Hepatocyte (in vitro differentiated cells): Measurements from ENCODE around the gene PPP1R14D. TPM values are rescaled to one million over a fixed set of nuclear protein-coding genes. Genes with fewer than 3 reads are reported as not detected.

ENCODE experiments used
- DNase-seq: peaks from one replicate; pipeline ENCODE4 v3.0.0-alpha.2; 2016; ENCODE audit warnings: low spot score
- H2AFZ ChIP-seq: fragments of 200-600 bp; sonication (generic); 2 replicates; pipeline ENCODE4 v1.6.0; 2016; ENCODE audit warnings: antibody characterized with exemption, mild to moderate bottlenecking
- H3K27ac ChIP-seq: fragments of 200-600 bp; sonication (generic); 2 replicates; pipeline ENCODE4 v1.5.1; 2016; ENCODE audit warnings: mild to moderate bottlenecking
- H3K27me3 ChIP-seq: fragments of 200-600 bp; sonication (generic); 2 replicates; pipeline ENCODE4 v1.6.1; 2016
- H3K36me3 ChIP-seq: fragments of 200-600 bp; sonication (generic); replicated peaks from 2 replicates; pipeline ENCODE4 v1.5.1; 2016; ENCODE audit warnings: low read depth; ENCODE audit not compliant: insufficient read depth
- H3K4me1 ChIP-seq: fragments of 200-600 bp; sonication (generic); 2 replicates; pipeline ENCODE4 v1.5.1; 2016; ENCODE audit warnings: mild to moderate bottlenecking, moderate library complexity; ENCODE audit not compliant: insufficient read depth
- H3K4me2 ChIP-seq: fragments of 200-600 bp; sonication (generic); 2 replicates; pipeline ENCODE4 v1.6.0; 2016
- H3K4me3 ChIP-seq: fragments of 200-600 bp; sonication (generic); 2 replicates; pipeline ENCODE4 v1.5.1; 2016; ENCODE audit warnings: mild to moderate bottlenecking
- H3K79me2 ChIP-seq: fragments of 200-600 bp; sonication (generic); 2 replicates; pipeline ENCODE4 v1.6.0; 2017; ENCODE audit warnings: mild to moderate bottlenecking
- H3K9me2 ChIP-seq: fragments of 200-600 bp; sonication (generic); replicated peaks from 2 replicates; pipeline ENCODE4 v1.6.0; 2017; ENCODE audit warnings: mild to moderate bottlenecking; ENCODE audit not compliant: insufficient read depth
- H3K9me3 ChIP-seq: fragments of 200-600 bp; sonication (generic); 2 replicates; pipeline ENCODE4 v1.5.1; 2016; ENCODE audit warnings: low read depth, mild to moderate bottlenecking
- H4K20me1 ChIP-seq: fragments of 200-600 bp; sonication (generic); 2 replicates; pipeline ENCODE4 v1.6.0; 2016; ENCODE audit warnings: mild to moderate bottlenecking; ENCODE audit not compliant: insufficient read depth, poor library complexity, severe bottlenecking
- CTCF ChIP-seq: fragments of 200-600 bp; sonication (generic); IDR thresholded peaks from 2 replicates; pipeline ENCODE4 v1.5.1; 2016; ENCODE audit warnings: antibody characterized with exemption, mild to moderate bottlenecking; ENCODE audit not compliant: poor library complexity
- EZH2 ChIP-seq: fragments of 200-600 bp; sonication (generic); IDR thresholded peaks from 2 replicates; pipeline ENCODE4 v1.6.1; 2016; ENCODE audit warnings: antibody characterized with exemption, mild to moderate bottlenecking, borderline replicate concordance
- EZH2phosphoT487 ChIP-seq: fragments of 200-600 bp; sonication (generic); IDR thresholded peaks from one replicate; pipeline ENCODE4 v1.6.1; 2018; ENCODE audit warnings: antibody characterized with exemption, mild to moderate bottlenecking, low read depth, moderate library complexity; ENCODE audit not compliant: unreplicated experiment, severe bottlenecking
- WGBS: methylation state at CpG from one replicate; pipeline ENCODE4 v1.1.6; 2016; ENCODE audit warnings: low lambda C conversion rate; ENCODE audit errors: missing lambda C conversion rate; 5-methylcytosine and 5-hydroxymethylcytosine counted together
- polyA plus RNA-seq: library from polyadenylated mRNA; unstranded; fragments of >200 nt; fragmentation: Nextera tagmentation; extraction: Ambion mirVana; gene quantifications from 2 replicates; pipeline ENCODE4 v1.2.1, GENCODE V29; 2016
- total RNA-seq: library from RNA; depleted of rRNA; stranded (reverse); fragments of >200 nt; gene quantifications from 2 replicates; pipeline ENCODE4 v1.2.3, GENCODE V29; 2014

PPP1R14D gene
- total and polyA plus RNA-seq, 2 experiments from 2014 or later: 0.47 TPM; not detected in 1

DNA sequence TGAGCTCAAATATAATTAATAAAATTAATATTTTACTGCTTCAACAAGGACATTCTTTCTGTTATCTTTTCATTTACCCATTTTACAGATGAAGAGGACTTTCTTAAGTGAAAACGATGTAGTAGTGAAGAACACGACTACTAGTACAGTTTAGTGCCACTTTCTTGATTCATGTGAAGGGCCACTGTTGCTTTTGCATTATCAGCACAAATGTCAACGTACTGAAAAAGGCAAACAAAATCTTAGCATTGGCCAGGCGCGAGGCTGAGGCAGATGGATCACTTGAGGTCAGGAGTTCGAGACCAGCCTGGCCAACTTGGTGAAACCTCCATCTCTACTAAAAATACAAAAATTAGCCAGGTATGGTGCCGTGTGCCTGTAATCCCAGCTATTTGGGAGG lies 9.5 kb downstream of the PPP1R14D start:
- no peaks in the 10 kb centered on the region for H3K4me1 ChIP-seq
- no peak overlapping the region for H3K4me3 ChIP-seq
- no peak for DNase-seq
- no peaks in the 10 kb centered on the region for H3K9me3 ChIP-seq
- H3K27ac ChIP-seq: no peak overlapping the region
- no peak overlapping the region for H2AFZ ChIP-seq
- 84% methylated on average over 7 of the region's 7 CpGs for WGBS
- H3K4me2 ChIP-seq: no peak overlapping the region
- TF ChIP-seq CTCF (no peak), EZH2 (no peak), EZH2phosphoT487 (no peak)
- H3K27me3 ChIP-seq: no peaks in the 10 kb centered on the region
- H3K9me2 ChIP-seq: no peaks in the 10 kb centered on the region
- H4K20me1 ChIP-seq: no peaks in the 10 kb centered on the region
- no peaks in the 10 kb centered on the region for H3K36me3 ChIP-seq
- H3K79me2 ChIP-seq: no peaks in the 10 kb centered on the region

DNA sequence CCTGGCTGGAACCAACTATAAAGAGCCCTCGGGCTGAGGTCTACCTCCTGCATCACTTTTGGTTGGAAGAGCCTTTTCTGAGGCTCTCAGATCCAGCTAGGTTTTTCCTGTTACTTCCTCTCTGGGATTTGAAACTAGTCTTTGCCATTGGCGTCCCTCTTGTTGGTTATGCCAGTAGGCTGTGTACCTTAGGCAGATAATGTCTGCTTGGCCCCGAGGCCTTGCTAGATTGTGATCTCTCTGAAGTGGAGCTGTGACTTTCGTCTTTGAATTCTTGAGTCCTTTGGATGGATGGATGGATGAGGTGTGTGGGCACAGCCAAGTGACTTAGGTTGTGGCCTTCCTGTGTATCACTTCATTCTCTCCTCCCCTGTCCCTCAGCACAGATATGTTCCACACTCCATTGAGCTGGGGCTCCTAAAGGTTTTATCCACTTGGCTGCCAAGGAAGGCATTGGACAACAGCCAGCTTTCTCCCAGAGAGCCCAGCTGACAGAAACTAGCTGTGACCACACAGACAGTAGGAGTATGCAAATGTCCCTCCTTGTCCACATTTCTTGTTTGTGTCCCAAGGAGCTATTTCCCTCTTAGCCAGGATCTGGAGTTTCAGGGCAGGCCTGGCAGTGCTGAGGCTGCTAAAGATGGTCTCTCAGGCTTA lies 13.3 kb downstream of the PPP1R14D start:
- Histone ChIP-seq H3K36me3 (no peaks in the 10 kb centered on the region), H4K20me1 (no peaks in the 10 kb centered on the region), H3K4me3 (no peak overlapping the region), H3K4me2 (no peak overlapping the region), H3K79me2 (no peaks in the 10 kb centered on the region), H3K27ac (no peak overlapping the region), H2AFZ (no peak overlapping the region), H3K4me1 (no peaks in the 10 kb centered on the region), H3K9me3 (no peaks in the 10 kb centered on the region), H3K9me2 (no peaks in the 10 kb centered on the region), H3K27me3 (no peaks in the 10 kb centered on the region)
- WGBS: 84% methylated on average over 4 of the region's 4 CpGs
- no peak for TF ChIP-seq EZH2phosphoT487
- TF ChIP-seq CTCF: no peak
- no peak for TF ChIP-seq EZH2
- no peak for DNase-seq

GRCh38 chr15:40812721-40813425 lies 15.6 kb downstream of the PPP1R14D start:
- WGBS: 97% methylated on average over 12 of the region's 12 CpGs
- TF ChIP-seq EZH2phosphoT487: no peak
- no peak for TF ChIP-seq CTCF
- H3K9me3 ChIP-seq: no peaks in the 10 kb centered on the region
- no peak overlapping the region for H2AFZ ChIP-seq
- no peaks in the 10 kb centered on the region for H3K9me2 ChIP-seq
- no peak overlapping the region for H3K27ac ChIP-seq
- no peaks in the 10 kb centered on the region for H3K36me3 ChIP-seq
- H3K27me3 ChIP-seq: no peaks in the 10 kb centered on the region
- H3K4me3 ChIP-seq: no peak overlapping the region
- DNase-seq: no peak
- H3K79me2 ChIP-seq: peaks cover 8% of the 10 kb centered on the region
- H3K4me2 ChIP-seq: no peak overlapping the region
- no peaks in the 10 kb centered on the region for H4K20me1 ChIP-seq
- no peaks in the 10 kb centered on the region for H3K4me1 ChIP-seq
